ENCODE data around the gene MTFR2.

The MTFR2 gene

DNA sequence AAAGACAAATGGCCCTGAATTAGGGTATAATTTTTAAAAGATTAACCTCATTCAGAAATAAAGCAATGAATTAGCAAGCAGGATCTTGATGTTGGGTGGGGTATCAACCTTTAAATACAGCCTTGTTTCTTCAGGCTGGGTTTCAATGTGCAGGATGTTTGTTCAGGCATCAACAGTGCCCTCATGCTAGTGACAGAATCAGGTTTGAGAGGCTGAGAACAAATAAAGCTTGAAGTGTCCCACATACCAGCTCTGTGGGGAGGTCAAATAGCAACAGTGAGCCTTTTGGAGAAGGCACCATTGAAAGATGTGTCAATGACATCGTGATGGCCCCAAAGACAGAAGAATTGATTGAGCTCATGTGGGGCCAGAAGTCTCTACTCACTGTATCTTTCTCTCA lies 68.2 kb downstream of the MTFR2 start:
- no peak for DNase-seq (ENCODE audit: low read depth)
- H3K4me3 ChIP-seq (ENCODE audit: control insufficient read depth, low read depth, low read length): no peak overlapping the region
- TF ChIP-seq, protein P1, sequence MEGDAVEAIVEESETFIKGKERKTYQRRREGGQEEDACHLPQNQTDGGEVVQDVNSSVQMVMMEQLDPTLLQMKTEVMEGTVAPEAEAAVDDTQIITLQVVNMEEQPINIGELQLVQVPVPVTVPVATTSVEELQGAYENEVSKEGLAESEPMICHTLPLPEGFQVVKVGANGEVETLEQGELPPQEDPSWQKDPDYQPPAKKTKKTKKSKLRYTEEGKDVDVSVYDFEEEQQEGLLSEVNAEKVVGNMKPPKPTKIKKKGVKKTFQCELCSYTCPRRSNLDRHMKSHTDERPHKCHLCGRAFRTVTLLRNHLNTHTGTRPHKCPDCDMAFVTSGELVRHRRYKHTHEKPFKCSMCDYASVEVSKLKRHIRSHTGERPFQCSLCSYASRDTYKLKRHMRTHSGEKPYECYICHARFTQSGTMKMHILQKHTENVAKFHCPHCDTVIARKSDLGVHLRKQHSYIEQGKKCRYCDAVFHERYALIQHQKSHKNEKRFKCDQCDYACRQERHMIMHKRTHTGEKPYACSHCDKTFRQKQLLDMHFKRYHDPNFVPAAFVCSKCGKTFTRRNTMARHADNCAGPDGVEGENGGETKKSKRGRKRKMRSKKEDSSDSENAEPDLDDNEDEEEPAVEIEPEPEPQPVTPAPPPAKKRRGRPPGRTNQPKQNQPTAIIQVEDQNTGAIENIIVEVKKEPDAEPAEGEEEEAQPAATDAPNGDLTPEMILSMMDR (IDR thresholded peaks at IDR 0.05; ENCODE audit: control insufficient read depth, insufficient read depth, low read depth, low read length, missing control alignments): no peak

DNA sequence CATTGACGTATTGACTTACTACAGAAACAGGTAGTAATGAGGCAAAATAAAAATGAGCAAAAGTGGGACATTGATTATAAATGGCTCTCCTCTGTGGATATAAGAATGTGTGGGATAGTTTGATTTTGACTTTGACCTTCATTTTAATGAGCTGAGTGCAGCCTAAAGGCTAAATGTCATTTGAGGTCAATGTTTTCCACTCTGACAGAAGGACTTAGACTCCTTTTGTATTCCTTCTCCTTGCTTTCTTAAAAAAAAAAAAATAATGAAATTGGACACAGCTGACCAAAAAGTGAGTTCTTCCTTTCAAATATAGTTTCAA lies 68.6 kb downstream of the MTFR2 start:
- TF ChIP-seq, protein P1 (IDR thresholded peaks at IDR 0.05; ENCODE audit: control insufficient read depth, insufficient read depth, low read depth, low read length, missing control alignments): no peak

More for the DNA sequence above, 68.6 kb downstream of the MTFR2 start:
- no peak overlapping the region for H3K4me3 ChIP-seq (ENCODE audit: control insufficient read depth, low read depth, low read length)
- DNase-seq (ENCODE audit: low read depth): no peak
